GM12801 (cell line): ENCODE measurements around the gene LRAT.

Experiments used
- TF ChIP-seq, protein P1 (sequence below): IDR thresholded peaks from one replicate; pipeline ENCODE4 v1.5.1; 2011; ENCODE audit warnings: control low read depth; ENCODE audit not compliant: insufficient read length; ENCODE audit errors: extremely low read depth

The LRAT gene

DNA sequence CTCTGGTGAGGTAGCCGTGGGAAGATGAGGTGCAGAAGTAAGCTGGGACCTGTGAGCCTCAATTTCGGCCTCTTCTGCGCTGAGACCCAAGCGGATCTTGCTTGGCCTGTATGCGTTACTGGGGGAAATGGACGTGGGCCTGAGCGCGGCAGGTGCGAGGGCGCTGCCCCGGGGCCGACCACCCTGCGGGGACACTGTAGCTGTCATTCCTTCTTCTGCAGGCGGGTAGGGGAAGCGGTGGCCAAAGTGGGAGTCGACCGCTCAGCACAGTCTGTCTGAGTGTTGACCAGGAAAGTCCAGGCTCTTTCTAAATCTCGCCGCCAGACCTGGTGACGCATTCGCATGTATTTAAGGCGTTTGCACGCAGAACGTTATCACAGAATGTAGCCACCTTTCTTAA lies 3.3 kb upstream of the LRAT start:
- TF ChIP-seq, protein P1, sequence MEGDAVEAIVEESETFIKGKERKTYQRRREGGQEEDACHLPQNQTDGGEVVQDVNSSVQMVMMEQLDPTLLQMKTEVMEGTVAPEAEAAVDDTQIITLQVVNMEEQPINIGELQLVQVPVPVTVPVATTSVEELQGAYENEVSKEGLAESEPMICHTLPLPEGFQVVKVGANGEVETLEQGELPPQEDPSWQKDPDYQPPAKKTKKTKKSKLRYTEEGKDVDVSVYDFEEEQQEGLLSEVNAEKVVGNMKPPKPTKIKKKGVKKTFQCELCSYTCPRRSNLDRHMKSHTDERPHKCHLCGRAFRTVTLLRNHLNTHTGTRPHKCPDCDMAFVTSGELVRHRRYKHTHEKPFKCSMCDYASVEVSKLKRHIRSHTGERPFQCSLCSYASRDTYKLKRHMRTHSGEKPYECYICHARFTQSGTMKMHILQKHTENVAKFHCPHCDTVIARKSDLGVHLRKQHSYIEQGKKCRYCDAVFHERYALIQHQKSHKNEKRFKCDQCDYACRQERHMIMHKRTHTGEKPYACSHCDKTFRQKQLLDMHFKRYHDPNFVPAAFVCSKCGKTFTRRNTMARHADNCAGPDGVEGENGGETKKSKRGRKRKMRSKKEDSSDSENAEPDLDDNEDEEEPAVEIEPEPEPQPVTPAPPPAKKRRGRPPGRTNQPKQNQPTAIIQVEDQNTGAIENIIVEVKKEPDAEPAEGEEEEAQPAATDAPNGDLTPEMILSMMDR = no peak

DNA sequence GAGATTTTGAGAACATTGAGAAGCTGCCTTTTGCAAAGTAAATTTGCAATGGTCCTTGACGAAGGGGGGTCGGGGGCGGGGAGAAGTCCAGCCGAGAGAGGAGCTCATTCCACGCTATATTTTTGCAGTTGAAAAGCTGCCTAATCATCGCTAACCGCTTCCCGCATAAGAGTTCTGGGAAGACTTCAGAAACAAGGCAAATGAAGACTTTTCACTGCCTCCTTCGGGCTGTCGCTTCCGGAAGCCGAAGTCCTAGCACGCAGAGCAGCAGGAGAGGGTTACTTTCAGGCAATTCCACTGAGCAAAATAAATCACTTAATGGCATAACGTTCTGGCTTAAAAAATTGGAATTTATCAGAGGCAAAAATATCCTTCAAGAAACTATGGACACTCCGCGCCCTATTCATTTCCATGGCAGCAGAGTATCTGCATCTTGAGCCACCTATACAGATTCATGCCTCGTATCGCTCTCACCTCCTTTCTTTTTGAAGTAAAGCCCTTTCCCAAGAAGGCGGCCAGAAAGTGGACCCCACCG lies 2.6 kb upstream of the LRAT start:
- TF ChIP-seq, protein P1 = no peak

- TF ChIP-seq, protein P1 = no peak
These were observed 1.6 kb upstream of the LRAT start for GRCh38 chr4:154741922-154742850.

GRCh38 chr4:154744341-154744926 lies 634 bp downstream of the LRAT start:
- TF ChIP-seq, protein P1 = no peak

DNA sequence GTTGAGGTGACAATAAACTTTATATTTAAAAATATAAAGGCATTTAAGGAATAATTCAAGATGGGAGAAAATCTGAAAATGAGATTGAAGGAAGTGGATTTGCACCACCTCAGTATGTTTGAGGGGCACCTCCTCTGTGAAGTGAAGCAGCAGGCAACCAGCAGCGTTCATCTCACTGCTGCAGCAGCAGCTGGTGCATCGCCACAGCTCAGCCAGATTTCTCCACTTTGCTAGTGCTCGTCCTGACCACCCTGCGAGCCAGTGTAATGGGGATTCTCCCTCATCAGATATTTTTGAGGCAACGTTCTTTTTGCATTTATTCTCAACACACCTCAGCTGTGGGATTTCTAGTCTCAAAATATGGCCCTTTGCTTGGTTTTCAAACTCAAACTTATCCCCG lies 13.9 kb downstream of the LRAT start:
- TF ChIP-seq, protein P1 = no peak

DNA sequence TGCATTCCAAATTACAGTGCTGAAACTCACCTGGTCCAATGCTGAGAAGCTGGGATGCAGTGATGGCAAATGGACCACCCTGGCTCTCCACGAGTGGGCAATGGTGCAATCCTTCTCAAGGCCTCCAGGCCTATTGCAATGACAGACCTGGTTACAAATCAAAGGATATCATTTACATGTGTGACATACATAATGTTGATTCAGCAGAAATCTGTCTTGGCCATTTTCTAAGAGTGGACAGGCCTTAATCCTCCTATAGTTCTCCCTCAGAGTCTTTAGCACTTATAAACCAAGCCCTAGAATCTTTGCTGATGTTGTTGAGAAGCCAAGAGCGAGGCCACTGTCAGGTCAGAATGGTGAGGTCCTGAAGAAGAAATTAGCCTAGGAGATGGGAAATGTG lies 17.1 kb downstream of the LRAT start:
- TF ChIP-seq, protein P1 = no peak

GRCh38 chr4:154778264-154778663 lies 34.5 kb downstream of the LRAT start:
- TF ChIP-seq, protein P1 = no peak
